GM18861 (cell line): ENCODE measurements around the gene ADGRG6.
"Not testable (repeated sequence)": the region's sequence is repeated elsewhere in the genome, so short reads cannot be mapped to it uniquely, and the experiment has no call there.

Experiments
- ATAC-seq: cut with Tn5 transposase; IDR thresholded peaks from one replicate; pipeline ENCODE4 v1.9.1; 2021; ENCODE audit not compliant: unreplicated experiment

The ADGRG6 gene

GRCh38 chr6:142301651-142302391, at the start of gene ADGRG6:
TSS of gene ADGRG6 (plus strand) at chr6:142302007. CDS start at chr6:142302330, 323 bp downstream.
- no peak for ATAC-seq

GRCh38 chr6:142254513-142254912, 47.3 kb upstream of the ADGRG6 start:
- no peak for ATAC-seq

GRCh38 chr6:142255785-142256184, 46.0 kb upstream of the ADGRG6 start:
- no peak for ATAC-seq

GRCh38 chr6:142258305-142258704, 43.5 kb upstream of the ADGRG6 start:
- no peak for ATAC-seq

- ATAC-seq, result no peak
These were observed 43.0 kb upstream of the ADGRG6 start for GRCh38 chr6:142258757-142259156.

GRCh38 chr6:142260748-142261147, 41.1 kb upstream of the ADGRG6 start:
- ATAC-seq, result no peak

- no peak for ATAC-seq
These were observed 39.6 kb upstream of the ADGRG6 start for GRCh38 chr6:142262231-142262630.

- no peak for ATAC-seq
These were observed 36.3 kb upstream of the ADGRG6 start for GRCh38 chr6:142265476-142265875.

GRCh38 chr6:142266060-142266459, 35.7 kb upstream of the ADGRG6 start:
- ATAC-seq, result no peak

- no peak for ATAC-seq
These were observed 30.3 kb upstream of the ADGRG6 start for GRCh38 chr6:142271476-142271875.

- no peak for ATAC-seq
These were observed 27.2 kb upstream of the ADGRG6 start for GRCh38 chr6:142274656-142275055.

- no peak for ATAC-seq
These were observed 26.4 kb upstream of the ADGRG6 start for GRCh38 chr6:142275236-142276006.

- ATAC-seq, result no peak
These were observed 25.6 kb upstream of the ADGRG6 start for GRCh38 chr6:142276256-142276655.

- ATAC-seq, result no peak
These were observed 22.2 kb upstream of the ADGRG6 start for GRCh38 chr6:142279350-142280180.

- no peak for ATAC-seq
These were observed 21.5 kb upstream of the ADGRG6 start for GRCh38 chr6:142280265-142280664.

- no peak for ATAC-seq
These were observed 20.9 kb upstream of the ADGRG6 start for GRCh38 chr6:142280927-142281326.

- ATAC-seq, result not testable (repeated sequence)
These were observed 18.7 kb upstream of the ADGRG6 start for GRCh38 chr6:142283138-142283537.

- no peak for ATAC-seq
These were observed 17.4 kb upstream of the ADGRG6 start for GRCh38 chr6:142284419-142284818.

GRCh38 chr6:142285235-142286087, 16.3 kb upstream of the ADGRG6 start:
- ATAC-seq, result no peak

GRCh38 chr6:142286088-142286409, 15.8 kb upstream of the ADGRG6 start:
- ATAC-seq, result no peak

- no peak for ATAC-seq
These were observed 12.1 kb upstream of the ADGRG6 start for GRCh38 chr6:142289687-142290086.
